HG02759 (cell line): ENCODE data around the gene CPLANE2.

ENCODE experiments used
- ATAC-seq: cut with Tn5 transposase; IDR thresholded peaks from one replicate; pipeline ENCODE4 v1.9.1; 2021; ENCODE audit warnings: mild to moderate bottlenecking, moderate library complexity; ENCODE audit not compliant: unreplicated experiment

Gene CPLANE2

DNA sequence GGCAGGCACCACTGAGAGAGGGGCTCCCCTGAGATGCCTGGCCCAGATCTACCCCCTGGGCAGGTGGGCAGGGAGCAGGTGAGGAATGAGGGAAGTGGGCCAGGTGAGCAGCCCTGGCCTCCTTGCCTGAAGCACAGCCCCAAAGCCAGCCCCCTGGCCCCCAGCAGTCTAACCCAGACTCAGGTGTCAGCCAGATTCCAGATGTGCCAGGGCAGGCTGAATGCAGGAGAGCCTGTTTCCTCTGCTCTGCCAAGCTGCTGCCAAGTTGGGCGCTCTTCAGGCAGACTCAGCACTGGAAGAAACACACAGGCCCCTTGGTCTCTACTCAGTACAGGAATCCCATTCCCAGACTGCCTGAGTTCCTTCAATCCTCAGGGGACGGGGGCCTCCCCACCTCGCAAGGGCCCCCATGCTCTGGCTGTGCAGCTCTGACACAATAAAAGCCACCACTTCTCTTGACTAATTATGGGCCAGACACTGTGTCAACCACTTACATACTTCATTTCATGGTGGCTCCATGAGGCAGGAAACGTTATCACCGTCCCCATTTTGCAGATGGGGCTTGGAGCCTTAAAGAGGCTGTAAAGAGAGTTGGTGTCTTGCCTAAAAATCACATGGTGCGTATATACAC is 45.0 kb downstream of the CPLANE2 start:
- ATAC-seq, result no peak

DNA sequence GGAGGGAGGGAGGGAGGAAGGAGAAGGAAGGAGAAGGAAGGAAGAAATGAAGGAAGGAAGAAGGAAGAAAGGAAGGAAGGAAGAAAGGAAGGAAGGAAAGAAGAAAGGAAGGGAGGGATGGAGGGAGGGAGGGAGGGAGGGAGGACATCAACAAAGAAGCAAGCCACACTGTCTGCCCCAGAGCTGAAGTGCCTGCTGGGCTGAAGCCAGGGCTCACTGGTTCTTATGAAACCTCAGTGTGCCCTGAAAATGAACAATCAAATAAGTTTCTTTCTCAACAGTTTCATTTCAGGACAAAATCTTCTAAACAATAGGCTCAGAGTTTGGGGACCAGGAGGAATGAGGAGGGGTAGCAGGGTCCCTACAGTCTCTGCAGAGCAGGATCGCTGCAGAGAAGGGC is 45.7 kb downstream of the CPLANE2 start:
- no peak for ATAC-seq

DNA sequence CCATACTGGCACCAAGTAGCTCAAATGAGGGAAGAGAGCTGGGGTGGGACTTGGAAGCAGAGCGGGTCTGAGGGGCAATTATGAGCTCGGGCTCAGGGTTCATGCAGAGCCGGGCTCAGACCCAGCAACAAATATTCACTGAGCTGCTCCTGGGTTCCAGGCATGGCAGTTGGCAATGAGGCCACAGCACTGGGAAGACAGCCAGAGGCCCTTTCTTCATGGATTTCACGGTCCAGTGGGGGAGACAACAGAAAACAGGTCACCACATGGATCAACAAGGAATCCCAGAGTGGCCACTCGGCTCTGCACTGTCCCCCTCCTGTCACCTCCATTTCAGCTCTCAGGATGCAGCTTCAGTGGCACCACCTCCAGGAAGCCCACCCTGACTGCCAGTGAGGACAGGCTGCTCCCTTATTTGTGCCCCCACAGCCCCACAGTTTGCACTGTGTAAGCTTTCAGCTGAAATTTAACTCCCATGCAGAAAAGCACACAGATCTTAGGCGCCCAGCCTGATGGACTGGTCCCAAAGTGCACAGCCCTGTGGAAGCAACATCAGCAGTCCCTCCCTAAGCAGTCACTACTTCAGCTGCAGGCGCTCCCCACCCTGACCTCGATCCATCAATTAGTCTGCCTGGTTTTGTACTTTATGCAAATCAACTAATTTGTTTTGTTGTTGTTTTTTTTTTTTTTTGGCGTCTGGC is 46.9 kb downstream of the CPLANE2 start:
- ATAC-seq, result no peak

DNA sequence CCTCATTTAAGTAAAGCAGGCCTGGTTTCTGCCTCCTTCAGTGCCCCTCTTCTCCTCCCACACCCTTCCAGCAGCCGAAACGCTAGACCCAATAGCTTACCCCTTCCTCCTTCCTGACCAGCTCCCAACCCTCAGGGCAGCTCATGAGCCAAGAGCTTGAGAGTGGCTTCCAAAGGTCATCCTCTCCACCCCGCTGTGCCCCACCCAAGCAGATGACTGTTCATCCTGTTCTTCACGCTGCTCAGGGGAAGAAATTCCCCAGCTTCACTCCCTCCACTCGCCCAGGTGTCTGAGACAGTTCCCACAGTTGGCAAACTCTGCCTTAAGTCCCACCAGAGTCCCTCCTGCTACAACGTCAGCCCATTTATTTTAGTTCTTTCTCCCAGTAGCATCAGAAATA is 48.0 kb downstream of the CPLANE2 start:
- ATAC-seq, result no peak

DNA sequence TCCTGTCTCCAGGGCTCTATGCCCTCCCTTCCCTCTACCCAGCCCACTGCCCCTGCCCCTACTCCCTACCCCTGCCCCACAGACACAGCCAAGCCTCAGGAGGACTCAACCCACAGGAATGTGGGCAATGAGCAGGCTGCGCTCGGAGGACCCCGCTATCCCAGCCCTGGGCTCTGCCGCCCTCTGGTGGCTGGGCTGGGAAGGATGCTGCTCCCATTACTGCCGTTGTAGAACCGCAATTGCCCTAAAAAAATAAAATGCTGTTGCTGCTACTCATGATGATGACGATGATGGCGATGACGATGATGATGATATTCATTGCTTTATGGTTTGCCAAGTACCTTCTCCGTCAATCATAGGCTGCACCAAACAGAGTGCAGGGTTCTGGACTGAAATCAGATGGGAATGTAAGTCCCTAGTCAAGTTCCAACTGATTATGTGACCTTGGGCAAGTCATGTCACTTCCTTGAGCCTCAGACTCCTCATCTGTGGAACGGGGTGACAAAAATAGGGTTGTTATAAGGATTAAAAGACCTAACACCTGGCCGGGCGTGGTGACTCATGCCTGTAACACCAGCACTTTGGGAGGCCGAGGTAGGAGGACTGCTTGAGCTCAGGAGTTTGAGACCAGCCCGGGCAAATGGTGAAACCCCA is 49.1 kb downstream of the CPLANE2 start:
- ATAC-seq, result peak; percentile 43

DNA sequence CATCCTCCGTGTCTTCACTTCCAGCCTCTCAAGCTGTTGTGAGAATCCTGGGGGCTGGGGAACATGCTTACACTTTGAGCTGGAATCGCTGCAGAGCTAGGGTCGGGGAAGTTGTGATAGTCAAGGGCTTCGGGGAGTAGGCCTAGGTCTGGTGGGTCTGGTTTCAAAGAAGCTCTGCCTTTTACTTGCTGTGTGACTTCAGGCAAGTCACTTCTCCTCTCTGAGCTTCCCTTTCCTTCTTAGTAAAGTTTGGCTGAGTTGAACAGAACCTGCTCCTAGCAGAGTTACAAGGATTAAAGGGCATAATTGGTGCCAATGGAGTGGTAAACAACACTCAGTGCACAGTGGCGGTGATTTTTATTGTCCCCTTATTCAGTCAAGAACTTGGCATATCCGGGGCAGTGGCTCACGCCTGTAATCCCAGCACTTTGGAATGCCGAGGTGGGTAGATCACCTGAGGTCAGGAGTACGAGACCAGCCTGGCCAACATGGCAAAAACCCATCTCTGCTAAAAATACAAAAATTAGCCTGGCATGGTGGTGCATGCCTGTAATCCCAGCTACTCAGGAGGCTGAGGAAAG is 50.2 kb downstream of the CPLANE2 start:
- no peak for ATAC-seq

DNA sequence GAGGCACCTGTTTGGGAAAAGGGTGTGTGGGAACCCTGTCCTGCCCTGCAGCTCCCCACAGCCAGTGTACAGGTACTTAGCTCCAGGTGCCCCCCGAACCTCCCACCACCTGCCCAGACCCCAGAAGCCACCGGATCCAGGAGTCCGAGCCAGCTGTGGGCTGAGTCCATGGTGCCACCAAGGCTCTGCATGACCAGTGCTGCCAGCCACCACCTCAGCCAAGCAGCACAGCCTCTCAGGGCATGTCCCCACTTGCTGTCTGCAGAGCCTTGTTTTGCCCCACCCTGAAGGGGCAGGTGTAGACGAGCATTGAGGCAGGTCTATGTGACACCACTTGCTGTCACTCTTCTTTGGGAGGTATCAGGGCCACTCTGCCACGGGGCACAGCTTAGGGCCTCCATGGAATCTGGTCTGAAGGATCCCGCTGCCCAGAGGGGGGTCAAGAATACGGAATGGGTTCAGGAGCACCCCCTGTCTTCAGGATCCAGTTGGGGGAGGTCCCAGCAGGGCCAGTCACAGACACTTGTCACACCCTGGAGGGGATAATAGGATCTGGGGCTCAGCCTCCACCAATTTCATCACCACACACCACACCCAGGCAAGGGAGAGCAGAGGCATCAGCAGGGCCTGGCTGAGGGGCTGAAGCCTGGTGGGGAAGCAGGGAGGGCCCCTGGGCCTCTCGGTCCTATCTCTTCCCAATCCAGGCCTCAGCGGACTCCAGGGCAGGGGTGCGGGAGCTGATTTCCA is 52.3 kb downstream of the CPLANE2 start:
- ATAC-seq, result no peak

DNA sequence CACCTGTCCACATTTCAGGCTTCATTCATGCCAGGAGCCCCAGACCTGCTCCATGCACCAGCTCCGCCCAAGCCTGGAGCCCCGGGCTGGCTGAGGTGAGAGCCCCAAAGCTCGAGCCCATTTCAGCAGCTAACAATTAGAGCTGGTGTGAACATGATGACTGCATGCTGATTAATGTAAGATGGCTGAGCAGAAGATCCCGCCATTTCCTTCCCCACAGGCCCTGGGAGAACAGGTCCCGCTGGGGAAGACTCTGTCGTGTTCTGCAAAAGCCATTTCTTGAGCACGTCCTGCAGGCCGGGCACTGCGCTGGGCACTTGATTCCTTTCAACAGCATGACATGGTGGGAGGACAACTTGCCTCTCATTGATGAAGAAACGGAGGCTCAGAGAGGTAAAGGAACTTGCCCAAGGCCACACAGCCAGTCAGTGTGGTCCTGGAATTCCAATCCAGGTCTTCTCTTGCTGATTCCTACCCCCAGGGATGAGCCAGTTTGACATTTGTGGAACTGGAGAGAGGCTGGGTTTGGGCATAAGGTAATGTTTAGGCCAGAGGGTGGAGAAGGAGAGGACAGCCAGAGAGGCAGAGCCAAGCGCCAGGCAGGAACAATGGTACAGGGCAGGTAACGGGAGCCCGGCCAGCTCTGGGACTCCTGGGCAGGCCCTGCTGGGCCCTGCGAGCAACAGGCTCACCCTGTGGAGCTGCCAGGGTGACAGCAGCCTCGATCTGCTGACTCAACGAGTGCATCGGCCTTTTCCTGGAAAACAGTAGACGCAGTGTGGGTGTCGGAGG is 53.0 kb downstream of the CPLANE2 start:
- ATAC-seq, result no peak

DNA sequence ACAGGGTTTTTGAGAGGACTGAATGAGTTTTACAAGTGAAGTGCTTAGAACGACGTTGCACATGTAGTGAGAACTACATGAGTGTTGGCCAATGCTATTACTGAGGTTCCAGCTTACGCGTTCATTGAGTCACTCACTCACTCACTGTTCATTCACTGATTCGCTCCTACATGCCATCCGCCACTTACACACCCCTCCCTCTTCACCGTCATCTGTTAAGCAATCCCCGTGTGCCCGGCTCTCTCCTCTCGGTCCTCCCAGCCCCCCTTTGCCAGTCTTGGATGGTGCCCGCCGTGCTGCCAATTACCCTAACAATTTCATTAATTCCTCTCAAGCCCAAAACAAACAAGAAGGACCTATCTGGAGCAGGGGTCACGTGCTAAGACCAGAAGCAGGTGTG is 53.8 kb downstream of the CPLANE2 start:
- ATAC-seq, result no peak

DNA sequence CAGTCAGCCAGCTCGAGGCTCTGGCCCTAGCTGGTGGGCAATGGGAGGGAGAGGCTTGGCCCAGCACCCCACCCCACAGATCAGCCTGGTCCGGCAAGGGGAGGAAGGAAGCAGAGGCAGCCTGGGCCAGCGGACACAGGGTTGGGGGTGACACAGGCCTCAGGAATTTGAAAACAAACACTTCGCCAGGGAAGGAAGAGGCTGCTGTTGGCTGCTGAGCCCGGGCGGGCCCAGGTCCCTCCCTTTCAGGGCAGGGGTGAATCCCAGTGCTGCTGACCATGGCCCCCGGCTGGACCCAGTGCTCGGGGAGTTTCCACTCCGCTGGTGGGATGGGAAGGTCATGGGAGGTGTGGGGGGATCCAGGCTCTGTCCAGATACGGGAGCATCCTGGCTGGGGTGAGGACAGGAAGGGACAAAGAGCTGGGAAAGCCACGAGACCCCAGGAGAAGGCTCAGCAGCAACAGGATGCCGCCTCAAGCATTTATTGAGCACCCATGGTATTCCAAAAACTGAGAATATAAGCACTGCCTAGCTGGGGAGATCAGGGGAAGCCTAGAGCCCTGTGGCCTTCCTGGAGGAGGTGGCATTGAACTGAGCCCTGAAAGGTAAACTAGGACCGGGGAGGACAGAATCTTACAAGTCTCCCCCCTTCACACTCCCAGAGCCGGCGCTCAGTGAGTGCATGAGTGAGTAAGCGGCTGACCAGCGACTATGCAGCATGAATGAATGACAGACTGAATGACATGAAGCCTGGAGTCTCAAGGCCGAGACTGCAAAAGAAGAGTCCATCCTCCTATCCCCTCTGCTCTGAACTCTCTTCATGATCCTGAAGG is 54.9 kb downstream of the CPLANE2 start:
- ATAC-seq, result no peak
